GM12892 (cell line): Measurements from ENCODE around the gene DVL3.
A peak's percentile ranks its signal among the peaks of the same experiment; 100 is the strongest.

Experiments used
- POLR2A ChIP-seq: IDR thresholded peaks from 2 replicates; pipeline ENCODE4 v1.6.1; 2011; ENCODE audit warnings: low read depth, low read length, control low read depth
- TAF1 ChIP-seq: IDR thresholded peaks from 2 replicates; pipeline ENCODE4 v1.6.1; 2011; ENCODE audit warnings: low read depth, mild to moderate bottlenecking, control low read depth, low read length, borderline replicate concordance

DNA sequence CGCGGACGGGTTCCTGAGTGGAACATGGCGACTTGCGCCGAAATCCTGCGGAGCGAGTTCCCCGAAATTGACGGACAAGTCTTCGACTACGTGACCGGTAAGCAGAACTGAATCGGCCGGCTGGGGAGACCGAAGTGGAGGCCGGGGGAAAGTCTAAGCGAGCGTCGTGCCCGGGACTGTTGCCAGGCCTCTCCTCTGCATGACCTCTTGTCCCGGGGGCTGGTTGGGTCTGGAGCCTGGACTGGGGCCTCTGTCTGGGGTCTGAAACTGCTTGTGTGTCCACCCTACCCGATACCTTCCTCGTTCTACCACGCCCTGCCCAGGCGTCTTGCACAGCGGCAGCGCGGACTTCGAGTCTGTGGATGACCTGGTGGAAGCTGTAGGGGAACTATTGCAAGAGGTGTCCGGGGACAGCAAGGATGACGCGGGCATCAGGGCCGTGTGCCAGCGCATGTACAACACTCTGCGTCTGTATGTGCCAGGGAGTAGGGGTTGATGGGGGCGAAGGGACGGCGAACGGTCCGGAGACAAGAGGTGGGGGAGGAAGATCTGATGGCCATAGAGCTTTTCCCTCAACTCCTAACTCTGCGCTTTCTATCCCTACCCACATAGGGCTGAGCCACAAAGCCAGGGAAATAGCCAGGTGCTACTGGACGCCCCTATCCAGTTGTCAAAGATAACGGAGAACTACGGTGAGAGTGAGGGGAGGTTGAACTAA, 31.2 kb downstream of the DVL3 start, which contains the start of gene ABCF3:
- peak; percentile 78 for TF ChIP-seq POLR2A
- peak; percentile 70 for TF ChIP-seq TAF1
